NT2/D1 (cell line): Measurements from ENCODE around the gene GOLGA3.

Source experiments
- SUZ12 ChIP-seq: IDR thresholded peaks from 2 replicates; pipeline ENCODE4 v1.6.1; 2011; ENCODE audit not compliant: insufficient read length, insufficient read depth; ENCODE audit errors: extremely low read depth
- YY1 ChIP-seq: IDR thresholded peaks from 2 replicates; pipeline ENCODE4 v1.6.1; 2011; ENCODE audit not compliant: insufficient read length, insufficient read depth
- ZNF274 ChIP-seq: IDR thresholded peaks from 2 replicates; pipeline ENCODE4 v1.6.1; 2011; ENCODE audit warnings: mild to moderate bottlenecking, low read depth, low read length

GRCh38 chr12:132764231-132764630 lies 64.4 kb downstream of the GOLGA3 start:
- TF ChIP-seq ZNF274 (no peak), YY1 (no peak), SUZ12 (no peak)
